ENCODE results near the gene IKZF4.
A peak's percentile ranks its signal among the peaks of the same experiment; 100 is the strongest.

The IKZF4 gene

GRCh38 chr12:56081393-56082347 lies 60.8 kb downstream of the IKZF4 start:
- H3K27ac ChIP-seq = peak overlapping the region; percentile 99

GRCh38 chr12:56082382-56082781 lies 61.5 kb downstream of the IKZF4 start:
- peak overlapping the region; percentile 99 for H3K27ac ChIP-seq
- no peak for TF ChIP-seq CTCF (IDR thresholded peaks at IDR 0.05)
- no peak for TF ChIP-seq ZFX (IDR thresholded peaks at IDR 0.05; ENCODE audit: borderline replicate concordance)

More at GRCh38 chr12:56081393-56082347, 60.8 kb downstream of the IKZF4 start:
- TF ChIP-seq ZFX (IDR thresholded peaks at IDR 0.05; ENCODE audit: borderline replicate concordance) = no peak
- no peak for TF ChIP-seq CTCF (IDR thresholded peaks at IDR 0.05)

- peak overlapping the region; percentile 99 for H3K27ac ChIP-seq
- no peak for TF ChIP-seq ZFX (IDR thresholded peaks at IDR 0.05; ENCODE audit: borderline replicate concordance)
- no peak for TF ChIP-seq CTCF (IDR thresholded peaks at IDR 0.05)
Observed at GRCh38 chr12:56082967-56083366, 62.1 kb downstream of the IKZF4 start.

- H3K27ac ChIP-seq = peak overlapping the region; percentile 99
- TF ChIP-seq ZFX (IDR thresholded peaks at IDR 0.05; ENCODE audit: borderline replicate concordance) = no peak
- peak; percentile 57 for TF ChIP-seq CTCF (IDR thresholded peaks at IDR 0.05)
Observed at GRCh38 chr12:56084958-56085543, 64.2 kb downstream of the IKZF4 start.

GRCh38 chr12:56086096-56086495 lies 65.3 kb downstream of the IKZF4 start:
- TF ChIP-seq CTCF (IDR thresholded peaks at IDR 0.05) (no peak), ZFX (IDR thresholded peaks at IDR 0.05; ENCODE audit: borderline replicate concordance) (no peak)
- peak overlapping the region; percentile 99 for H3K27ac ChIP-seq

- TF ChIP-seq CTCF (IDR thresholded peaks at IDR 0.05) (no peak), ZFX (IDR thresholded peaks at IDR 0.05; ENCODE audit: borderline replicate concordance) (no peak)
- H3K27ac ChIP-seq = peak overlapping the region; percentile 99
Observed at GRCh38 chr12:56086608-56087007, 65.8 kb downstream of the IKZF4 start.

- H3K27ac ChIP-seq = peak overlapping the region; percentile 99
- TF ChIP-seq ZFX (IDR thresholded peaks at IDR 0.05; ENCODE audit: borderline replicate concordance) = no peak
Observed at GRCh38 chr12:56087220-56087619, 66.4 kb downstream of the IKZF4 start.
